HEK293 (cell line): Measurements from ENCODE around the gene CYP26A1.

Experiments
- CTCF ChIA-PET: fragments of 350-600 bp; formaldehyde crosslinking; extraction: SDS; loops from one replicate; lab custom pipeline; 2021; ENCODE audit warnings: antibody characterized with exemption; lab: Yijun Ruan, JAX
- POLR2A ChIA-PET: fragments of 300-600 bp; formaldehyde crosslinking; extraction: SDS; loops from one replicate; lab custom pipeline; 2020; ENCODE audit warnings: antibody characterized with exemption, inconsistent platforms; lab: Yijun Ruan, JAX
- H3K27ac ChIP-seq: fragments of 200-500 bp; sonication (Bioruptor generic); 2 replicates; pipeline ENCODE4 v1.5.1; 2014; ENCODE audit warnings: low read depth, low read length, control low read depth, inconsistent platforms; ENCODE audit errors: extremely low read depth
- H3K36me3 ChIP-seq, 2 experiments: fragments of 200-500 bp in 1 of 2; sonication (Bioruptor generic) in 1 of 2; 1 replicate in 1 of 2; 2 replicates in 1 of 2; pipeline ENCODE4 v1.5.1; 2014 to 2017; ENCODE audit warnings: inconsistent platforms in 2 of 2, low read length in 2 of 2; ENCODE audit not compliant: control insufficient read depth in 2 of 2, insufficient read depth in 1 of 2
- H3K4me1 ChIP-seq: fragments of 200-500 bp; sonication (Bioruptor generic); 2 replicates; pipeline ENCODE4 v1.5.1; 2014; ENCODE audit warnings: mild to moderate bottlenecking, low read length, inconsistent platforms; ENCODE audit not compliant: control insufficient read depth, insufficient read depth
- H3K4me3 ChIP-seq: 2 replicates; pipeline ENCODE4 v1.5.1; 2011; ENCODE audit warnings: low read depth, mild to moderate bottlenecking, control low read depth, low read length, moderate library complexity
- H3K9me3 ChIP-seq: fragments of 200-500 bp; sonication (Bioruptor generic); 2 replicates; pipeline ENCODE4 v1.5.1; 2014; ENCODE audit warnings: low read depth, low read length, inconsistent platforms; ENCODE audit not compliant: control insufficient read depth, insufficient read depth
- GLIS1 ChIP-seq: fragments of 450-650 bp; formaldehyde crosslinking; IDR thresholded peaks from 2 replicates; pipeline ENCODE4 v1.5.1; 2016; ENCODE audit warnings: missing biosample characterization, missing genetic modification characterization
- KLF10 ChIP-seq: fragments of 450-650 bp; IDR thresholded peaks from 2 replicates; pipeline ENCODE4 v1.5.1; 2018; ENCODE audit warnings: missing biosample characterization, mild to moderate bottlenecking, missing genetic modification characterization
- REPIN1 ChIP-seq: fragments of 450-650 bp; formaldehyde crosslinking; IDR thresholded peaks from 2 replicates; pipeline ENCODE4 v1.5.1; 2017; ENCODE audit warnings: missing biosample characterization, missing genetic modification characterization, low read depth
- ZBTB1 ChIP-seq: fragments of 450-650 bp; formaldehyde crosslinking; IDR thresholded peaks from 2 replicates; pipeline ENCODE4 v1.5.1; 2016; ENCODE audit warnings: missing biosample characterization, missing genetic modification characterization
- ZBTB17 ChIP-seq: fragments of 450-650 bp; formaldehyde crosslinking; IDR thresholded peaks from 2 replicates; pipeline ENCODE4 v1.5.1; 2016; ENCODE audit warnings: missing biosample characterization, missing genetic modification characterization
- ZBTB20 ChIP-seq: fragments of 450-650 bp; formaldehyde crosslinking; IDR thresholded peaks from 2 replicates; pipeline ENCODE4 v1.5.1; 2016; ENCODE audit warnings: missing biosample characterization, missing genetic modification characterization
- ZBTB6 ChIP-seq: fragments of 450-650 bp; formaldehyde crosslinking; IDR thresholded peaks from 2 replicates; pipeline ENCODE4 v1.5.1; 2017; ENCODE audit warnings: missing biosample characterization, missing genetic modification characterization
- ZBTB8A ChIP-seq: fragments of 450-650 bp; formaldehyde crosslinking; IDR thresholded peaks from 2 replicates; pipeline ENCODE4 v1.5.1; 2016; ENCODE audit warnings: missing biosample characterization, missing genetic modification characterization
- ZNF114 ChIP-seq: fragments of 450-650 bp; formaldehyde crosslinking; IDR thresholded peaks from 2 replicates; pipeline ENCODE4 v1.5.0; 2017; ENCODE audit warnings: missing biosample characterization, missing genetic modification characterization
- ZNF132 ChIP-seq: fragments of 450-650 bp; formaldehyde crosslinking; IDR thresholded peaks from 2 replicates; pipeline ENCODE4 v1.5.1; 2017; ENCODE audit warnings: missing biosample characterization, missing genetic modification characterization, borderline replicate concordance
- ZNF146 ChIP-seq: fragments of 450-650 bp; formaldehyde crosslinking; IDR thresholded peaks from 2 replicates; pipeline ENCODE4 v1.5.1; 2016; ENCODE audit warnings: missing biosample characterization, missing genetic modification characterization
- ZNF155 ChIP-seq: fragments of 450-650 bp; formaldehyde crosslinking; IDR thresholded peaks from 2 replicates; pipeline ENCODE4 v1.5.1; 2016; ENCODE audit warnings: missing biosample characterization, missing genetic modification characterization
- ZNF169 ChIP-seq: fragments of 450-650 bp; formaldehyde crosslinking; IDR thresholded peaks from 2 replicates; pipeline ENCODE4 v1.5.1; 2016; ENCODE audit warnings: missing biosample characterization, missing genetic modification characterization
- ZNF248 ChIP-seq: fragments of 450-650 bp; formaldehyde crosslinking; IDR thresholded peaks from 2 replicates; pipeline ENCODE4 v1.5.1; 2017; ENCODE audit warnings: missing biosample characterization, missing genetic modification characterization
- ZNF266 ChIP-seq: fragments of 450-650 bp; formaldehyde crosslinking; IDR thresholded peaks from 2 replicates; pipeline ENCODE4 v1.5.1; 2016; ENCODE audit warnings: missing biosample characterization, missing genetic modification characterization, low read depth
- ZNF274 ChIP-seq, 2 experiments: fragments of 200-500 bp in 1 of 2; fragments of 450-650 bp in 1 of 2; sonication (Bioruptor generic) in 1 of 2; formaldehyde crosslinking in 1 of 2; IDR thresholded peaks; 2 replicates each; pipeline versions ENCODE4 v1.5.1 to v1.6.1; 2014 to 2016; ENCODE audit warnings: borderline replicate concordance in 1 of 2, inconsistent platforms in 1 of 2, low read length in 1 of 2, missing biosample characterization in 1 of 2, missing genetic modification characterization in 1 of 2
- ZNF521 ChIP-seq: fragments of 450-650 bp; formaldehyde crosslinking; IDR thresholded peaks from 2 replicates; pipeline ENCODE4 v1.5.1; 2017; ENCODE audit warnings: missing biosample characterization, mild to moderate bottlenecking, missing genetic modification characterization
- ZNF549 ChIP-seq: fragments of 450-650 bp; IDR thresholded peaks from 2 replicates; pipeline ENCODE4 v1.5.1; 2018; ENCODE audit warnings: missing biosample characterization, missing genetic modification characterization, mild to moderate bottlenecking, inconsistent platforms, moderate library complexity
- ZNF571 ChIP-seq: fragments of 450-650 bp; formaldehyde crosslinking; IDR thresholded peaks from 2 replicates; pipeline ENCODE4 v1.5.0; 2017; ENCODE audit warnings: missing biosample characterization, missing genetic modification characterization
- ZNF624 ChIP-seq: fragments of 450-650 bp; formaldehyde crosslinking; IDR thresholded peaks from 2 replicates; pipeline ENCODE4 v1.5.1; 2017; ENCODE audit warnings: missing biosample characterization, missing genetic modification characterization
- ZNF626 ChIP-seq: fragments of 450-650 bp; sonication (Bioruptor Pico); formaldehyde crosslinking; IDR thresholded peaks from 2 replicates; pipeline ENCODE4 v1.5.1; 2018; ENCODE audit warnings: missing biosample characterization, missing genetic modification characterization, inconsistent platforms
- ZNF658 ChIP-seq: fragments of 450-650 bp; formaldehyde crosslinking; IDR thresholded peaks from 2 replicates; pipeline ENCODE4; 2016; ENCODE audit warnings: missing biosample characterization, missing genetic modification characterization
- ZNF660 ChIP-seq: fragments of 450-650 bp; IDR thresholded peaks from 2 replicates; pipeline ENCODE4 v1.5.1; 2018; ENCODE audit warnings: missing biosample characterization, mild to moderate bottlenecking, missing genetic modification characterization
- ZNF670 ChIP-seq: fragments of 450-650 bp; formaldehyde crosslinking; IDR thresholded peaks from 2 replicates; pipeline ENCODE4 v1.5.1; 2016; ENCODE audit warnings: missing biosample characterization, missing genetic modification characterization, low read depth
- ZNF707 ChIP-seq: fragments of 450-650 bp; formaldehyde crosslinking; IDR thresholded peaks from 2 replicates; pipeline ENCODE4 v1.5.1; 2016; ENCODE audit warnings: missing biosample characterization, missing genetic modification characterization
- ZSCAN16 ChIP-seq: fragments of 450-650 bp; formaldehyde crosslinking; IDR thresholded peaks from 2 replicates; pipeline ENCODE4 v1.5.1; 2016; ENCODE audit warnings: missing biosample characterization, missing genetic modification characterization
- TF ChIP-seq, protein P1 (sequence below): fragments of 450-650 bp; formaldehyde crosslinking; IDR thresholded peaks from 2 replicates; pipeline ENCODE4 v1.5.1; 2016; ENCODE audit warnings: missing biosample characterization, missing genetic modification characterization

The CYP26A1 gene

DNA sequence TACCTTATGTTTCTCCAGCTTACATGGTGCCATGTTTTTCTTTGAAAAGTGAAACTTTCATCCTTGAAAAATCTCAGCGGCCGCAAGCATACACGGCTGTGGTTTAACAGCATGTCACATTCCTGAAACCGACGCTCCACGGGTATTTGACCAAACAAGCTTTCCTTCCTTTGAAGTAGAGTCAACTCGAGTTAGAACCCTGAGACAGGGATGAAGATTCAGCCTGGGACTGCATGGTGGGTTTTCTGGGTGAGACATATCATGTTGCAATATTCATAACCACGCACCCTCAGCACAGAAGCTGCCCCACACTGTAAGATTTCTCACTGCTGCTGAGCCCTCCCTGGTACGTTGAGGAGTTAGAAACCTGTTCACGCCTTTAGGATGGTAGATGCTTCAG is 8.1 kb downstream of the CYP26A1 start:
- Histone ChIP-seq H3K4me1 (no peaks in the 10 kb centered on the region; the same call in none of the 2 replicates), H3K27ac (no peak overlapping the region), H3K9me3 (no peaks in the 10 kb centered on the region), H3K4me3 (no peak overlapping the region), H3K36me3 (no peaks in the 10 kb centered on the region)
- POLR2A ChIA-PET: no interaction called here
- CTCF ChIA-PET: interaction anchor here (0.7 to 4.2 kb wide), 6 partner anchors 34 to 276 kb away, joined by 3 to 36 read pairs (median 4); no protein-coding TSS in a partner anchor
- TF ChIP-seq ZNF670 (tag by site-specific recombination) (no peak), GLIS1 (tag by site-specific recombination) (no peak), ZNF549 (tag by site-specific recombination) (no peak), ZNF155 (tag by site-specific recombination) (no peak), ZNF658 (tag by site-specific recombination) (no peak), ZNF521 (tag by site-specific recombination) (no peak), ZNF248 (tag by site-specific recombination) (no peak), ZBTB1 (no peak), ZNF571 (no peak), ZBTB20 (tag by site-specific recombination) (no peak), REPIN1 (tag by site-specific recombination) (no peak), ZNF626 (tag by site-specific recombination) (no peak), ZNF146 (no peak)
- TF ChIP-seq, protein P1, sequence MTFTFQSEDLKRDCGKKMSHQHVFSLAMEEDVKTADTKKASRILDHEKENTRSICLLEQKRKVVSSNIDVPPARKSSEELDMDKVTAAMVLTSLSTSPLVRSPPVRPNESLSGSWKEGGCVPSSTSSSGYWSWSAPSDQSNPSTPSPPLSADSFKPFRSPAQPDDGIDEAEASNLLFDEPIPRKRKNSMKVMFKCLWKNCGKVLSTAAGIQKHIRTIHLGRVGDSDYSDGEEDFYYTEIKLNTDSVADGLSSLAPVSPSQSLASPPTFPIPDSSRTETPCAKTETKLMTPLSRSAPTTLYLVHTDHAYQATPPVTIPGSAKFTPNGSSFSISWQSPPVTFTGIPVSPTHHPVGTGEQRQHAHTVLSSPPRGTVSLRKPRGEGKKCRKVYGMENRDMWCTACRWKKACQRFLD (tag by site-specific recombination): no peak

- no peak overlapping the region for H3K4me3 ChIP-seq
- CTCF ChIA-PET: interaction anchor here (0.6 to 0.9 kb wide), 3 partner anchors 14 to 201 kb away, joined by 3 read pairs; no protein-coding TSS in a partner anchor
These were observed 10.2 kb downstream of the CYP26A1 start for GRCh38 chr10:93083743-93084539.

DNA sequence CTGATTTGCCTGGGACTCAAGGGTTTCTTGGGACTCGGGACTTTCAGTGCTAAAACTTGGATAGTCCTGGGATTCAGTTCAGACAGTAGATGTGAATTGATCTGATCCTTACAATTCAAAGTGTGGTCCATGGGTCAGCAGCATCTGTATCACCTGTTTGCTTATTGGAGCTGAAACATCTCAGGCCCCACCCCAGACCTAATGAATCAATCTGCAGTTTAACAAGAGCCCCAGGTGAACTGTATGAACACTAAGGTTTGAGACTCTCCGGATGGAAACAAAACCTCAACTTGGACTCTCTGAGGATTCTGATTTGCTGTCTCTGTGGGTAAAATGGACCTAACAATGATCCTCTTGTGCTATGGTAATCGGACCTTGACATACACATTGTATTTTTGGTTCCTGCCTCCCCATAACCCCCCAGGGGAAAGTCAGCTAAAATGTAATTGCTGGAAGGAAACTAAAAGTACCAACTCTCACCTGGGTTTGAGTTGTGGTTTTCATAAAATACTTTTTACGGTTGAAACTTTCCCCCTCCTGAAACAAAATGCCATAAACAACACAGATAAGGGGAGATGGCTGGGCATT is 11.7 kb downstream of the CYP26A1 start:
- ChIA-PET POLR2A (no interaction called here), CTCF (interaction anchor here (0.6 to 0.8 kb wide), 3 partner anchors 194 to 267 kb away, joined by 3 to 4 read pairs (median 3); no protein-coding TSS in a partner anchor)
- H3K36me3 ChIP-seq: no peaks in the 10 kb centered on the region
- no peak overlapping the region for H3K27ac ChIP-seq
- no peaks in the 10 kb centered on the region for H3K4me1 ChIP-seq
- no peaks in the 10 kb centered on the region for H3K9me3 ChIP-seq
- TF ChIP-seq ZNF658 (tag by site-specific recombination) (no peak), ZBTB17 (tag by site-specific recombination) (peak; percentile 56)
- no peak overlapping the region for H3K4me3 ChIP-seq

More at GRCh38 chr10:93083743-93084539, 10.2 kb downstream of the CYP26A1 start:
- Histone ChIP-seq H3K27ac (no peak overlapping the region), H3K9me3 (no peaks in the 10 kb centered on the region)
- no peak for TF ChIP-seq ZNF114
- TF ChIP-seq ZNF266 (tag by site-specific recombination): no peak
- TF ChIP-seq, all 188 proteins: peak for 0
- H3K36me3 ChIP-seq: no peaks in the 10 kb centered on the region
- POLR2A ChIA-PET: no interaction called here
- no peaks in the 10 kb centered on the region for H3K4me1 ChIP-seq

- no peak overlapping the region for H3K4me3 ChIP-seq
- no peaks in the 10 kb centered on the region for H3K4me1 ChIP-seq
- H3K36me3 ChIP-seq: no peaks in the 10 kb centered on the region
- H3K27ac ChIP-seq: no peak overlapping the region
- ChIA-PET POLR2A (no interaction called here), CTCF (interaction anchor here (0.8 kb wide), 1 partner anchor 201 kb away, joined by 3 read pairs; no protein-coding TSS in a partner anchor)
- H3K9me3 ChIP-seq: no peaks in the 10 kb centered on the region
- no peak for TF ChIP-seq ZNF660 (tag by site-specific recombination)
- no peak for TF ChIP-seq ZNF169
- no peak for TF ChIP-seq ZNF274 (IDR thresholded peaks at IDR 0.05; ENCODE audit: low read length)
- no peak for TF ChIP-seq ZNF274 (tag by site-specific recombination; IDR thresholded peaks at IDR 0.05; ENCODE audit: borderline replicate concordance)
- TF ChIP-seq ZBTB8A (tag by site-specific recombination): no peak
- TF ChIP-seq ZNF624 (tag by site-specific recombination): no peak
- no peak for TF ChIP-seq ZNF707 (tag by site-specific recombination)
- TF ChIP-seq ZNF132 (tag by site-specific recombination): no peak
- TF ChIP-seq ZBTB6: no peak
- TF ChIP-seq KLF10 (tag by site-specific recombination): no peak
- no peak for TF ChIP-seq ZSCAN16 (tag by site-specific recombination)
These were observed 12.6 kb downstream of the CYP26A1 start for GRCh38 chr10:93086289-93086688.
